ENCODE data around the gene LRRC72. TPM values are rescaled to one million over a fixed set of nuclear protein-coding genes. Genes with fewer than 3 reads are reported as not detected.

LRRC72 gene
- total and polyA plus RNA-seq, 4 donors, result not detected

- no peak for TF ChIP-seq CTCF (IDR thresholded peaks at IDR 0.05; ENCODE audit: control extremely low read depth, extremely low read depth)
Observed at GRCh38 chr7:16616542-16616941, 89.9 kb downstream of the LRRC72 start.

GRCh38 chr7:16619979-16620408 lies 93.4 kb downstream of the LRRC72 start:
- no peaks in the 10 kb centered on the region for H3K27me3 ChIP-seq (ENCODE audit: control insufficient read depth in 3 of 3, insufficient read depth in 3 of 3, low read length in 2 of 3)
- no peak overlapping the region for H3K4me3 ChIP-seq
- DNase-seq, result no peak
- H3K36me3 ChIP-seq (ENCODE audit: control insufficient read depth in 4 of 4, insufficient read depth in 4 of 4, low read length in 4 of 4), result peaks cover 5 to 30% (median 19%) of the 10 kb centered on the region in 4 donors
- no peaks in the 10 kb centered on the region for H3K4me1 ChIP-seq (ENCODE audit: control insufficient read depth in 5 of 5, insufficient read depth in 5 of 5, low read length in 5 of 5)
- no peak overlapping the region for H3K9ac ChIP-seq (ENCODE audit: insufficient read depth in 1 of 2, low read length in 2 of 2)
- 92 to 96% methylated on average over 2 of the region's 2 CpGs for WGBS, 2 donors
- no peak overlapping the region for H3K27ac ChIP-seq (ENCODE audit: low read depth in 1 of 2, low read length in 1 of 2)
- H3K9me3 ChIP-seq (ENCODE audit: control insufficient read depth in 4 of 4, insufficient read depth in 3 of 4, low read length in 3 of 4), result no peaks in the 10 kb centered on the region
- TF ChIP-seq CTCF (IDR thresholded peaks at IDR 0.05; ENCODE audit: control extremely low read depth, extremely low read depth), result no peak
- no peak for ATAC-seq (ENCODE audit: insufficient read depth, low FRiP score)

More at GRCh38 chr7:16616542-16616941, 89.9 kb downstream of the LRRC72 start:
- no peaks in the 10 kb centered on the region for H3K4me1 ChIP-seq (ENCODE audit: control insufficient read depth in 5 of 5, insufficient read depth in 5 of 5, low read length in 5 of 5)
- H3K36me3 ChIP-seq (ENCODE audit: control insufficient read depth in 4 of 4, insufficient read depth in 4 of 4, low read length in 4 of 4), result peaks cover 5 to 34% (median 15%) of the 10 kb centered on the region in 4 donors
- H3K9me3 ChIP-seq (ENCODE audit: control insufficient read depth in 4 of 4, insufficient read depth in 3 of 4, low read length in 3 of 4), result no peaks in the 10 kb centered on the region
- no peak overlapping the region for H3K9ac ChIP-seq (ENCODE audit: insufficient read depth in 1 of 2, low read length in 2 of 2)
- no peak overlapping the region for H3K27ac ChIP-seq (ENCODE audit: low read depth in 1 of 2, low read length in 1 of 2)
- ATAC-seq (ENCODE audit: insufficient read depth, low FRiP score) (no peak), DNase-seq (no peak)
- WGBS, 2 donors, result 93 to 94% methylated on average over 17 to 18 of the region's 18 CpGs
- no peak overlapping the region for H3K4me3 ChIP-seq
- H3K27me3 ChIP-seq (ENCODE audit: control insufficient read depth in 3 of 3, insufficient read depth in 3 of 3, low read length in 2 of 3), result no peaks in the 10 kb centered on the region

GRCh38 chr7:16626388-16626787 lies 99.8 kb downstream of the LRRC72 start:
- H3K27ac ChIP-seq (ENCODE audit: low read depth in 1 of 2, low read length in 1 of 2), result no peak overlapping the region
- TF ChIP-seq CTCF (IDR thresholded peaks at IDR 0.05; ENCODE audit: control extremely low read depth, extremely low read depth), result no peak
- no peak for ATAC-seq (ENCODE audit: insufficient read depth, low FRiP score)
- no peaks in the 10 kb centered on the region for H3K9me3 ChIP-seq (ENCODE audit: control insufficient read depth in 4 of 4, insufficient read depth in 3 of 4, low read length in 3 of 4)
- H3K4me1 ChIP-seq (ENCODE audit: control insufficient read depth in 5 of 5, insufficient read depth in 5 of 5, low read length in 5 of 5), result no peaks in the 10 kb centered on the region
- no peak overlapping the region for H3K9ac ChIP-seq (ENCODE audit: insufficient read depth in 1 of 2, low read length in 2 of 2)
- no peaks in the 10 kb centered on the region for H3K27me3 ChIP-seq (ENCODE audit: control insufficient read depth in 3 of 3, insufficient read depth in 3 of 3, low read length in 2 of 3)
- no peak for DNase-seq
- H3K4me3 ChIP-seq, result no peak overlapping the region
- WGBS, 2 donors, result 94 to 95% methylated on average over 2 of the region's 2 CpGs
- peaks cover 3 to 18% (median 12%) of the 10 kb centered on the region in 4 donors for H3K36me3 ChIP-seq (ENCODE audit: control insufficient read depth in 4 of 4, insufficient read depth in 4 of 4, low read length in 4 of 4)

GRCh38 chr7:16627236-16627635 lies 100.6 kb downstream of the LRRC72 start:
- H3K4me1 ChIP-seq (ENCODE audit: control insufficient read depth in 5 of 5, insufficient read depth in 5 of 5, low read length in 5 of 5), result no peaks in the 10 kb centered on the region
- ATAC-seq (ENCODE audit: insufficient read depth, low FRiP score) (no peak), DNase-seq (no peak)
- H3K36me3 ChIP-seq (ENCODE audit: control insufficient read depth in 4 of 4, insufficient read depth in 4 of 4, low read length in 4 of 4), result peaks cover 3 to 18% (median 11%) of the 10 kb centered on the region in 4 donors
- no peaks in the 10 kb centered on the region for H3K27me3 ChIP-seq (ENCODE audit: control insufficient read depth in 3 of 3, insufficient read depth in 3 of 3, low read length in 2 of 3)
- no peak overlapping the region for H3K4me3 ChIP-seq
- no peak for TF ChIP-seq CTCF (IDR thresholded peaks at IDR 0.05; ENCODE audit: control extremely low read depth, extremely low read depth)
- no peak overlapping the region for H3K27ac ChIP-seq (ENCODE audit: low read depth in 1 of 2, low read length in 1 of 2)
- 55 to 80% methylated on average over 2 of the region's 2 CpGs for WGBS, 2 donors
- no peaks in the 10 kb centered on the region for H3K9me3 ChIP-seq (ENCODE audit: control insufficient read depth in 4 of 4, insufficient read depth in 3 of 4, low read length in 3 of 4)
- no peak overlapping the region for H3K9ac ChIP-seq (ENCODE audit: insufficient read depth in 1 of 2, low read length in 2 of 2)

Data from lung (tissue), 12 donors.